Breast epithelium (tissue), 4 donors: ENCODE data around the gene IL19. TPM values are rescaled to one million over a fixed set of nuclear protein-coding genes. Genes with fewer than 3 reads are reported as not detected.

ENCODE experiments used
- DNase-seq, 2 donors: peaks; one replicate each; pipeline ENCODE4 v3.0.0-alpha.2; 2019; ENCODE audit warnings: low spot score in 2 of 2
- H3K27ac ChIP-seq, 2 donors: fragments of 200-600 bp; sonication (generic) in 1 of 2; one replicate each; pipeline ENCODE4 v1.5.1; 2016 to 2019; ENCODE audit warnings: mild to moderate bottlenecking in 1 of 2
- H3K27me3 ChIP-seq, 2 donors: fragments of 200-600 bp; sonication (generic) in 1 of 2; one replicate each; pipeline versions ENCODE4 v1.5.1 to v1.6.0; 2017 to 2019; ENCODE audit warnings: control low read depth in 1 of 2, mild to moderate bottlenecking in 1 of 2
- H3K36me3 ChIP-seq: fragments of 200-600 bp; one replicate; pipeline ENCODE4 v1.5.1; 2019
- H3K4me1 ChIP-seq, 2 donors: fragments of 200-600 bp; sonication (generic); one replicate each; pipeline ENCODE4 v1.5.1; 2016 to 2019; ENCODE audit warnings: control low read depth in 1 of 2
- H3K4me3 ChIP-seq, 3 donors: fragments of 200-600 bp; sonication (generic); 1 replicate in 2 of 3; 2 replicates in 1 of 3; pipeline ENCODE4 v1.5.1; 2016 to 2019; ENCODE audit warnings: mild to moderate bottlenecking in 3 of 3, moderate library complexity in 2 of 3
- H3K9me3 ChIP-seq, 2 donors: fragments of 200-600 bp; sonication (generic) in 1 of 2; one replicate each; pipeline ENCODE4 v1.5.1; 2016 to 2019; ENCODE audit warnings: control low read depth in 1 of 2
- CTCF ChIP-seq, 3 donors: fragments of 450-650 bp; IDR thresholded peaks; one replicate each; pipeline ENCODE4 v1.5.1; 2016 to 2017; ENCODE audit warnings: antibody characterized with exemption in 3 of 3, mild to moderate bottlenecking in 3 of 3, moderate library complexity in 3 of 3
- POLR2A ChIP-seq: fragments of 450-650 bp; IDR thresholded peaks from one replicate; pipeline ENCODE4 v1.6.1; 2016; ENCODE audit warnings: antibody characterized with exemption, mild to moderate bottlenecking, moderate library complexity
- POLR2AphosphoS5 ChIP-seq, 3 donors: sonication (generic); formaldehyde crosslinking; IDR thresholded peaks; one replicate each; pipeline ENCODE4 v1.6.1; 2017; ENCODE audit warnings: antibody characterized with exemption in 3 of 3
- intact Hi-C: fragments of 100-400 bp; cut with DNase I; formaldehyde crosslinking; loops from one replicate; pipeline ENCODE4 v1.15.1; 2023; ENCODE audit warnings: low total_unique reads
- total RNA-seq, 3 donors: library from RNA; depleted of rRNA; stranded (reverse); fragments of >200 nt; gene quantifications; one replicate each; pipeline ENCODE4 v1.1.0, GENCODE V29; 2016

Gene IL19
- total RNA-seq, 3 donors from 2014 or later = not detected

GRCh38 chr1:206887701-206888100 lies 117.1 kb downstream of the IL19 start:
- TF ChIP-seq CTCF (IDR thresholded peaks at IDR 0.05) = no peak
- TF ChIP-seq POLR2A = no peak
- no peak for TF ChIP-seq POLR2AphosphoS5 (IDR thresholded peaks at IDR 0.05)
- intact Hi-C loops = no loop called here
- no peaks in the 10 kb centered on the region for H3K4me1 ChIP-seq

GRCh38 chr1:206890125-206891060 lies 119.8 kb downstream of the IL19 start:
- H3K4me3 ChIP-seq = no peak overlapping the region
- H3K4me1 ChIP-seq = no peaks in the 10 kb centered on the region
- TF ChIP-seq POLR2AphosphoS5 (IDR thresholded peaks at IDR 0.05) (no peak), CTCF (IDR thresholded peaks at IDR 0.05) (no peak), POLR2A (no peak)
- H3K36me3 ChIP-seq = no peaks in the 10 kb centered on the region
- no peak for DNase-seq
- intact Hi-C loops = no loop called here
- peak overlapping the region in 1 of 2 donors; percentile 19 for H3K27ac ChIP-seq
- no peaks in the 10 kb centered on the region for H3K9me3 ChIP-seq
- no peaks in the 10 kb centered on the region for H3K27me3 ChIP-seq

More at GRCh38 chr1:206887701-206888100, 117.1 kb downstream of the IL19 start:
- Histone ChIP-seq H3K4me3 (no peak overlapping the region), H3K27me3 (no peaks in the 10 kb centered on the region), H3K36me3 (no peaks in the 10 kb centered on the region), H3K27ac (no peak overlapping the region), H3K9me3 (no peaks in the 10 kb centered on the region)
- no peak for DNase-seq

GRCh38 chr1:206891412-206891811 lies 120.8 kb downstream of the IL19 start:
- H3K27ac ChIP-seq = no peak overlapping the region

More at GRCh38 chr1:206891412-206891811, 120.8 kb downstream of the IL19 start:
- no peaks in the 10 kb centered on the region for H3K9me3 ChIP-seq
- no peak for DNase-seq
- H3K4me3 ChIP-seq = no peak overlapping the region
- no peaks in the 10 kb centered on the region for H3K36me3 ChIP-seq
- TF ChIP-seq POLR2A = no peak
- TF ChIP-seq CTCF (IDR thresholded peaks at IDR 0.05) = no peak
- no peak for TF ChIP-seq POLR2AphosphoS5 (IDR thresholded peaks at IDR 0.05)
- intact Hi-C loops = no loop called here
- H3K4me1 ChIP-seq = no peaks in the 10 kb centered on the region
- no peaks in the 10 kb centered on the region for H3K27me3 ChIP-seq

Other genes with a start within 250 kb of the IL19 start
- gene EIF2D, start 158.3 kb upstream of the IL19 start, total RNA-seq = 10 to 100 TPM; 55.4 to 70.1 (median 68.6) TPM
- gene DYRK3, start 135.2 kb upstream of the IL19 start, total RNA-seq = 10 to 100 TPM in 2 of 3 donors, 1 to 10 TPM in 1; 7.8 to 39.4 (median 14.1) TPM
- gene MAPKAPK2, start 85.9 kb upstream of the IL19 start, total RNA-seq = 10 to 100 TPM; 47.4 to 69.2 (median 67.2) TPM
- gene IL10, start 1.7 kb downstream of the IL19 start, total RNA-seq = 1 to 10 TPM in 2 of 3 donors, under 1 TPM in 1; 0.98 to 5.3 (median 4.3) TPM
- gene IL20, start 94.8 kb downstream of the IL19 start, total RNA-seq = 1 to 10 TPM in 1 of 3 donors, not detected in 2; 1.5 TPM
- gene IL24, start 126.7 kb downstream of the IL19 start, total RNA-seq = under 1 TPM in 1 of 3 donors, not detected in 2; 0.59 TPM
- 10 to 100 TPM in 1 of 3 donors, 1 to 10 TPM in 2; 1.1 to 11.0 (median 3.3) TPM for gene FCMR, start 151.2 kb downstream of the IL19 start, total RNA-seq
- gene PIGR, start 175.7 kb downstream of the IL19 start, total RNA-seq = 100 to 1,000 TPM in 2 of 3 donors, under 1 TPM in 1; 0.16 to 205 (median 123) TPM
- gene FCAMR, start 199.7 kb downstream of the IL19 start, total RNA-seq = not detected